NCI-H1048 (cell line): ENCODE measurements around the gene KCNE3.
A peak's percentile ranks its signal among the peaks of the same experiment; 100 is the strongest.
"Not testable (repeated sequence)": the region's sequence is repeated elsewhere in the genome, so short reads cannot be mapped to it uniquely, and the experiment has no call there.

Experiments used
- DNase-seq: peaks from one replicate; lab custom pipeline; 2025; lab: John Stamatoyannopoulos, UW

The KCNE3 gene

GRCh38 chr11:74443071-74443864 lies 24.1 kb downstream of the KCNE3 start:
- DNase-seq = no peak

GRCh38 chr11:74442636-74443035 lies 24.7 kb downstream of the KCNE3 start:
- DNase-seq = no peak

DNA sequence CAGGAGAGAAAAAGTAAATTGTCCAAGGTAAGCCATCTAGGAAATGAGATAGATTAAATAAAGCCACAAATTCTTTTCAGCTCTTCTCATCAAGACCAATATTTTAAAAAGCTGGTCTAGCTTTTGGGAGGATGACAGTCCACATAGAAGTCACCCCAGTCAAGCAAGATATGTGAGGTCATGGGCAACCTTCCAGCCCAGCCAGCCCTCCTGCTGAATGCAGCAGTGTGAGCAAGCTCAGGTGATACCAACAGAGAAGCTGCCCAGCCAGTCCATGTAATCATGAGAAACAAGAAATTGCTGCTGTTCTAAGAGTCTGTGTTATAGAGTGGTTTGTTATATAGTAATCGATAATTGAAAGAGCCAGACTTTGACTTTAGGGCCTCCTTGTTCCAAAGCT lies 28.7 kb downstream of the KCNE3 start:
- no peak for DNase-seq

- no peak for DNase-seq
Observed at GRCh38 chr11:74437441-74438042, 29.8 kb downstream of the KCNE3 start.

GRCh38 chr11:74434528-74434927 lies 32.8 kb downstream of the KCNE3 start:
- DNase-seq = no peak

DNA sequence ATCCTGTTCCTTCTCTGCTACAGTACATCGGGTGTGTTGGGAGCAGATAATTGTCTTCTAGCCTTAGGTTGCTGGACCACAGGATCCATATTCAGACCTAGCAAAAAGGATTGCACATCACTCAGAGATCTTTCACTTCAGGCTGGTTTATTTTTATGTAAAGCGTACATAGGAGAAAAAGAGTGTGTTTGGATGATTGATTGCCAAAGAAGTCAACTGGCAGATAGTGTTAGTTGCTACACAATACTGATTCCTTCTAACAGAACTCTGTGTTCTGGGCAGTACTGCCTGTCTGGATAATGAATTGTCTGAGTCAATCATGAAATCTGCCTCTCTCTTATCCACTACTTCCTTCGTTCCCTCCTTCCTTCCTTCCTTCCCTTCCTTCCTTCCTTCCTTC lies 38.1 kb downstream of the KCNE3 start:
- no peak for DNase-seq

GRCh38 chr11:74427384-74427886 lies 39.9 kb downstream of the KCNE3 start:
- DNase-seq = no peak

DNA sequence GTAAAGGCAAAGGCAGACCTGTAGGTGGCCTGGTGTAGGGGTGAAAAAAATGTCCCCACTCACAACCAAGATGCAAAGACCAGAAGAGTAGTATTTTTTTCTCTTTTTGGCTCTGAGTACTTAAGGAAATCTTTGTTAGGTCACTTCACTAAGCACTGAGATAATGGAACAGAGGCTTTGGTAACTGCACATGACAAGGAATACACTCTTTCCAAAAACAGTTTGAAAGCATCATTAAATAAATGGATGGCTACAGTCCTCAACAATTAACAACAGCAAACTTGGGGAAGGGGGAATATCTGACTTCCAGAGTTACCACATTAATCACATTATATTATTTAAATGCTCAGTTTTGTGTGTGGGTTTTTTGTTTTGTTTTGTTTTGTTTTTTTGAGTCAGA lies 42.2 kb downstream of the KCNE3 start:
- DNase-seq = no peak

DNA sequence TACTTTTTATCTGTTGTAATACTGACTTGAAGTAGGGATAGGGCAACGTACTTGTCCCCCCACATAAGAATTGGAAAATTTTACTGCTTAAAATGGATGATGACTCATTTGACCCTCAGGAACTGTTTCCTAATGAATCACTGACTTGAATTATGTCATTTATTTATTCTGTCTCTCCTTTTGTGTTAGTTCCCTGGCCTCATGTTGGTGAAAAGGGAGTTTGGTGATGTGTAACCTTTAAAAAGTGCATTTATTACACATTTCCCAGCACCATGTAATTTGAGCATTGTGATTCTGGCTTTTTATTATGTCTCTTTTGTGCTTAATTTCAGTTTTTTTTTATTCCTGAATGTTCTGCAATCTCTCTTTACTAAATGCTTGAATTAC lies 48.8 kb downstream of the KCNE3 start:
- no peak for DNase-seq

DNA sequence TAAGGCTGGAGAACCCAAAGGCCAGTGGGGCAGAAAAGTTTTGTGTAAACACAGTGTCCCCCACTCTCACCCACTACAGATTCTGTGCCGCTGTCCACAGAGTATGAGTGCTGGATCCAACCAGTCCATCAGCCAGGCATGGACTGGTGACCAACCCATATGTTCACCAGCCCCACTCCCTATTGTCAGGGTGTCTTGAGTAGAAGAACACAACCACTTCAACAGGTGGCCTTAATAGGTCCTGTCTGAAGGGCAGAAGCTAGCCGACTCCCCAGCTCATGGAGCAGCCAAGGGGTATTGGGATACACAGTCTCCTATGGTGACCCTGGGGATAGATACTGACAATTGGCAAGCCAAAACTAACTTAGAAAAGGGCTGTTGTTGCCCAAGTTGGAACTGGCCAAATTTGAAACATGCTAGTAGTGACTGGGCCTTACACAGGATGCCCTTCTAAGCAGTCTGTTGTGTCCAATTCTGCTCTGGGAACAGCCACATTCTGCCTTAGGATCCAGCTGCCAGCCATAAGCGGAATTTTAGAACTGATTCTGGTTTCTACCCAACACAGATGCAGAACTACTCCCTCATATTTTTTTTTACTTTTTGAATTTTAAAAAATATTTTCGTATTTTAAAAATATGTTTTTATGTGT lies 49.4 kb downstream of the KCNE3 start:
- DNase-seq = no peak

DNA sequence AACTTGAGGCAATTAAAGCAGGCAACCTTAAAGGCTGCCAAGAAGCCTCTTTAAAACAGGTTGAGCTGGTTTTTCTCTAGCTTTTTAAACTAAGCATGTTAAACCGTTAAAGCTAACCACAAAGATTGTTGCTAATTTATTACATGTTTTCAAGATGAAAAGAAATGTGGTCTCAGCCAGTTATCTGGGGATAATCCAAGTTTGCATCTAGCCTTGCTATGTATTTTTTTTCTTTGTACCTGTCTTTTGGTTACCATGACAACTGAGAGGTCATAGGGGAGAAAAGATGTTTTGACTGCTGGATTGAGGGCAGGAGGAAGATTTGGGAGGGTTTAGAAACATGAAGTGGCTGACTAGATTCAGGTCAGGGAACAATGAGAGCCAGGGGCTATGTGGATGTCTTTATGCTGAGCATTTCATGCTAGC lies 50.0 kb downstream of the KCNE3 start:
- peak; percentile 15 for DNase-seq

DNA sequence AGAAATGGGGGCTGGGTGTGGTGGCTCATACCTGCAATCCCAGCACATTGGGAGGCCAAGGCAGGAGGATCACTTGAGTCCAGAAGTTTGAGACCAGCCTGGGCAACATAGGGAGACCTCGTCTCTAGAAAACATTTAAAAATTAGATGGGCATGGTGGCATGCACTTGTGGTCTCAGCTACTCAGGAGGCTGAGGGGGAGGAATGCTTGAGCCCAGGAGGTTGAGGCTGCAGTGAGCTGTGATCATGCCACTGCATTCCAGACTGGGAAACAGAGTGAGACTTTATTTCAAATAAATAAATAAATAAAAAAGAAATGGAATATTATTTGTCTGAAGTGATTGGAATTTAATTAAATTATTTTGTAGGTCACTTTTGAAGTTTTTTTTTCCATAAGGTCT lies 50.4 kb downstream of the KCNE3 start:
- DNase-seq = not testable (repeated sequence)

DNA sequence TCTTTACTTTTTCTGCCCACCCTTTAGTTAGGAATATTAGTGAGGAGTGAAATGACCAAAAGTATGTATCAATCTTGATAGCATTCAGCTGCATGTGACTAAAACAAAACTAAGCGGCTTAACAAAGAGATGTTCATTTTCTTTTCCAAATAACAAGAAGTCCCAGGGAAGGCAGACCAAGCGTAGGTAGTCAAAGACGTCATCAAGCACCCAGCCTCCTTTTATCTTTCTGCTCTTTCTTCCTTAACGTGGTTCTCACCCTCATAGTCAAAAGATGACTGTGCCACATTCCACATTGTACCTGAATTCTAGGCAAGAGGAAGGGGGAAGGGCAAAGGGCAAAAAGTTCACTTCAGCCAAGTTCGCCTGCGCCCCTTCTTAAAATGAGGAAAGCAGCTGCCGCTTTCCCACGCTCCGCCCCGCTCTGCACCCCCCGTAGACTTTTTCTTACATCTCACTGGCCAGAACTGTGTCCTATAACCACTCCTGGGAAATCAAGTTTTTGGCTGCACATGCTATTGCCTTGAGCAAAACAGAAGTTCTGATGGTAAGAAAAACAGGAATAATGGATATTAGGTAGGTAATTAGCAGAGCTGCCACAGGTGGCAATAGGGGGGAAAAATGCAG lies 54.5 kb downstream of the KCNE3 start:
- DNase-seq = no peak

GRCh38 chr11:74412321-74412720 lies 55.0 kb downstream of the KCNE3 start:
- DNase-seq = no peak

- no peak for DNase-seq
Observed at GRCh38 chr11:74409633-74410032, 57.7 kb downstream of the KCNE3 start.
